ENCODE data around the gene BCOR.

The BCOR gene

GRCh38 chrX:40010550-40011321, 87.0 kb downstream of the BCOR start:
- Histone ChIP-seq H3K4me3 (ENCODE audit: low read length) (peak overlapping the region; percentile 11), H3K9ac (ENCODE audit: low read length) (no peak overlapping the region), H3K9me3 (ENCODE audit: control insufficient read depth, low read depth, low read length) (no peaks in the 10 kb centered on the region), H3K27me3 (ENCODE audit: control insufficient read depth, insufficient read depth, low read length) (peaks cover 93% of the 10 kb centered on the region), H3K27ac (ENCODE audit: low read length) (no peak overlapping the region), H3K4me1 (ENCODE audit: control insufficient read depth, low read depth, low read length) (peaks cover 64% of the 10 kb centered on the region), H3K36me3 (ENCODE audit: control insufficient read depth, low read depth, low read length) (no peaks in the 10 kb centered on the region)

- H3K4me1 ChIP-seq (ENCODE audit: control insufficient read depth, low read depth, low read length): peaks cover 57% of the 10 kb centered on the region
- peak overlapping the region; percentile 10 for H3K9ac ChIP-seq (ENCODE audit: low read length)
- peaks cover 94% of the 10 kb centered on the region for H3K27me3 ChIP-seq (ENCODE audit: control insufficient read depth, insufficient read depth, low read length)
- no peak overlapping the region for H3K27ac ChIP-seq (ENCODE audit: low read length)
- peak overlapping the region; percentile 61 for H3K4me3 ChIP-seq (ENCODE audit: low read length)
- H3K36me3 ChIP-seq (ENCODE audit: control insufficient read depth, low read depth, low read length): no peaks in the 10 kb centered on the region
- no peaks in the 10 kb centered on the region for H3K9me3 ChIP-seq (ENCODE audit: control insufficient read depth, low read depth, low read length)
Observed at GRCh38 chrX:40009890-40010289, 87.9 kb downstream of the BCOR start.

- Histone ChIP-seq H3K9me3 (ENCODE audit: control insufficient read depth, low read depth, low read length) (no peaks in the 10 kb centered on the region), H3K4me1 (ENCODE audit: control insufficient read depth, low read depth, low read length) (peaks cover 60% of the 10 kb centered on the region), H3K9ac (ENCODE audit: low read length) (peak overlapping the region; percentile 10), H3K27ac (ENCODE audit: low read length) (no peak overlapping the region), H3K27me3 (ENCODE audit: control insufficient read depth, insufficient read depth, low read length) (peaks cover 98% of the 10 kb centered on the region), H3K4me3 (ENCODE audit: low read length) (peak overlapping the region; percentile 61), H3K36me3 (ENCODE audit: control insufficient read depth, low read depth, low read length) (no peaks in the 10 kb centered on the region)
Observed at GRCh38 chrX:40009462-40009851, 88.3 kb downstream of the BCOR start.

GRCh38 chrX:40008791-40009461, 88.8 kb downstream of the BCOR start:
- Histone ChIP-seq H3K4me3 (ENCODE audit: low read length) (peak overlapping the region; percentile 61), H3K9ac (ENCODE audit: low read length) (peak overlapping the region; percentile 10), H3K36me3 (ENCODE audit: control insufficient read depth, low read depth, low read length) (no peaks in the 10 kb centered on the region), H3K9me3 (ENCODE audit: control insufficient read depth, low read depth, low read length) (no peaks in the 10 kb centered on the region), H3K4me1 (ENCODE audit: control insufficient read depth, low read depth, low read length) (peaks cover 64% of the 10 kb centered on the region), H3K27ac (ENCODE audit: low read length) (no peak overlapping the region), H3K27me3 (ENCODE audit: control insufficient read depth, insufficient read depth, low read length) (peaks cover 100% of the 10 kb centered on the region)

- no peaks in the 10 kb centered on the region for H3K9me3 ChIP-seq (ENCODE audit: control insufficient read depth, low read depth, low read length)
- no peak overlapping the region for H3K9ac ChIP-seq (ENCODE audit: low read length)
- H3K4me3 ChIP-seq (ENCODE audit: low read length): peak overlapping the region; percentile 61
- no peaks in the 10 kb centered on the region for H3K36me3 ChIP-seq (ENCODE audit: control insufficient read depth, low read depth, low read length)
- H3K27me3 ChIP-seq (ENCODE audit: control insufficient read depth, insufficient read depth, low read length): peaks cover 100% of the 10 kb centered on the region
- H3K27ac ChIP-seq (ENCODE audit: low read length): no peak overlapping the region
- peaks cover 69% of the 10 kb centered on the region for H3K4me1 ChIP-seq (ENCODE audit: control insufficient read depth, low read depth, low read length)
Observed at GRCh38 chrX:40007756-40008705, 89.7 kb downstream of the BCOR start.

- no peak overlapping the region for H3K27ac ChIP-seq (ENCODE audit: low read length)
- H3K9me3 ChIP-seq (ENCODE audit: control insufficient read depth, low read depth, low read length): no peaks in the 10 kb centered on the region
- H3K36me3 ChIP-seq (ENCODE audit: control insufficient read depth, low read depth, low read length): no peaks in the 10 kb centered on the region
- peaks cover 99% of the 10 kb centered on the region for H3K27me3 ChIP-seq (ENCODE audit: control insufficient read depth, insufficient read depth, low read length)
- peak overlapping the region; percentile 61 for H3K4me3 ChIP-seq (ENCODE audit: low read length)
- H3K9ac ChIP-seq (ENCODE audit: low read length): no peak overlapping the region
- peaks cover 69% of the 10 kb centered on the region for H3K4me1 ChIP-seq (ENCODE audit: control insufficient read depth, low read depth, low read length)
Observed at GRCh38 chrX:40007131-40007755, 90.5 kb downstream of the BCOR start.

- H3K9me3 ChIP-seq (ENCODE audit: control insufficient read depth, low read depth, low read length): no peaks in the 10 kb centered on the region
- no peak overlapping the region for H3K9ac ChIP-seq (ENCODE audit: low read length)
- H3K4me1 ChIP-seq (ENCODE audit: control insufficient read depth, low read depth, low read length): peaks cover 65% of the 10 kb centered on the region
- no peak overlapping the region for H3K27ac ChIP-seq (ENCODE audit: low read length)
- peak overlapping the region; percentile 61 for H3K4me3 ChIP-seq (ENCODE audit: low read length)
- H3K27me3 ChIP-seq (ENCODE audit: control insufficient read depth, insufficient read depth, low read length): peaks cover 91% of the 10 kb centered on the region
- no peaks in the 10 kb centered on the region for H3K36me3 ChIP-seq (ENCODE audit: control insufficient read depth, low read depth, low read length)
Observed at GRCh38 chrX:40006106-40007017, 91.4 kb downstream of the BCOR start.

- H3K27ac ChIP-seq (ENCODE audit: low read length): no peak overlapping the region
- no peaks in the 10 kb centered on the region for H3K36me3 ChIP-seq (ENCODE audit: control insufficient read depth, low read depth, low read length)
- peaks cover 82% of the 10 kb centered on the region for H3K27me3 ChIP-seq (ENCODE audit: control insufficient read depth, insufficient read depth, low read length)
- H3K9me3 ChIP-seq (ENCODE audit: control insufficient read depth, low read depth, low read length): no peaks in the 10 kb centered on the region
- peak overlapping the region; percentile 61 for H3K4me3 ChIP-seq (ENCODE audit: low read length)
- peaks cover 56% of the 10 kb centered on the region for H3K4me1 ChIP-seq (ENCODE audit: control insufficient read depth, low read depth, low read length)
- H3K9ac ChIP-seq (ENCODE audit: low read length): peak overlapping the region; percentile 16
Observed at GRCh38 chrX:40005292-40006011, 92.3 kb downstream of the BCOR start.

GRCh38 chrX:40004921-40005291, 92.9 kb downstream of the BCOR start:
- Histone ChIP-seq H3K4me1 (ENCODE audit: control insufficient read depth, low read depth, low read length) (peaks cover 51% of the 10 kb centered on the region), H3K27me3 (ENCODE audit: control insufficient read depth, insufficient read depth, low read length) (peaks cover 76% of the 10 kb centered on the region), H3K4me3 (ENCODE audit: low read length) (peak overlapping the region; percentile 61), H3K9me3 (ENCODE audit: control insufficient read depth, low read depth, low read length) (no peaks in the 10 kb centered on the region), H3K36me3 (ENCODE audit: control insufficient read depth, low read depth, low read length) (no peaks in the 10 kb centered on the region), H3K27ac (ENCODE audit: low read length) (no peak overlapping the region), H3K9ac (ENCODE audit: low read length) (peak overlapping the region; percentile 16)

- Histone ChIP-seq H3K36me3 (ENCODE audit: control insufficient read depth, low read depth, low read length) (no peaks in the 10 kb centered on the region), H3K9me3 (ENCODE audit: control insufficient read depth, low read depth, low read length) (no peaks in the 10 kb centered on the region), H3K9ac (ENCODE audit: low read length) (no peak overlapping the region), H3K4me3 (ENCODE audit: low read length) (peak overlapping the region; percentile 61), H3K27ac (ENCODE audit: low read length) (no peak overlapping the region), H3K4me1 (ENCODE audit: control insufficient read depth, low read depth, low read length) (peaks cover 45% of the 10 kb centered on the region), H3K27me3 (ENCODE audit: control insufficient read depth, insufficient read depth, low read length) (peaks cover 69% of the 10 kb centered on the region)
Observed at GRCh38 chrX:40004246-40004535, 93.6 kb downstream of the BCOR start.
